NCI-H446 (cell line): ENCODE data around the gene FADS2.

Experiments used
- DNase-seq, 2 experiments: peaks; one replicate each; lab custom pipeline; 2025; lab: John Stamatoyannopoulos, UW

The FADS2 gene

DNA sequence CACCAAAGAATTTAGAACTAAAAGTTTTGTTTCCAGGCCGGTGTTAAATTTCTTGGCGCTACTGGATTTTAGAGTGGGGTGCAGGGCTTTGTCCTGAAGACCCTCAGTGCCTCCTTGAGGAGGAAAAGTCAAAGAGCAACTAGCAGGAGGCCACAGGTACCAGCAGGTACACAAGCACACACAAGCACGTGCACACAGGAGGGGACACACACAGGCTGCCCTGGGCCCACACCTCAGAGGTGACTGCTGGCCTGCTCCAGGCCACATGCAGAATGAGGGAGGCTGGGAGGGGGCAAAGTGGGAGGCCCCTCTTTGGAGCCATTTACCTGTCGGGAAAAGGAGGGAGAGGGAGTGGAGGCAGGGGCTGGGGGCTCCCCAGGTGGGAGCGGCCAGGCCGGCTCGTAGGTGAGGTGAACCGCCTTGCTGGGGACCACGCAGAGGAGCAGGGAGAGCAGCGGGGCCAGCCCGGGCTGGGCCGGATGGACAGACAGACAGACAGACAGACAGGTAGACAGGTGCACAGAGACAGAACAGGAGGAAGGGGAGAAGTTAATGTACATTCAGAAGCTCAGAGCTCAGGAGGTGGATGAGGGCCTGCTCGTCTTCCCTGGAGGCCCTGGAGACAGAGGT, 77.1 kb downstream of the FADS2 start:
- no peak for DNase-seq

DNA sequence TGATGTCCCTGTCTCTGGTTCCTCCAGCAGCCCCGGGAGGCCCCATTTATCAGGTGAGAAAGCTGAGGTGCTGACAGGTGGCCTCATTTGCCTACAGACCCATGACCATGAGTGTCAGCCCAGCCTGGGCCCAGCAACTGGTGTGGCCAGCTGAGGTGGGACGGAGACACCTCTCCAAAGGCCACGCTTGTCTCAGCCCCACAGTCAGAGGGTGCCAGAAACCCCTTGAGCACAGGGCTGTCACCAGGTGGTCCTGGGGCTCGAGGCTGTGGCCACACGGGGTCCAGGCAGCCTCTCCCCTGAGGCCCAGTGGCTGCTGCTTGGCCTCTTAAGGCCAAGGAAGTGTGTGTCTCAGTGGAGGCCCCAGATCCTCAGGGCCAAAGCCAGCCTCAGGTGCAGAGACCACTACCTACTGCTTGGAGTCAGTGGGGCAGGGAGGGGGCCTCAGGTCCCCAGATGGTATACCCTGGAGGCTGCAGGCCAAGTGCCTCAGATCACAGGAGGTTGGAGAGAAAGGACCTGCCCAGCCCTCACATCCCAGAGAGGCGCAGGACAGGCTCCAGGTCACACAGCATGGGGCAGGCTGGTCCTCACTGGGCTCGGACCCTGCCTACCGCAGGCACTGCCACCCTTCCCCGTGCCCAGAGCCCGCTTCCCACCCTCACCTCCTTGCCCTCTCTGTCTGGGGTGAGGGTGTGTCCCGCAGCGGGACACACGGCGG, 77.9 kb downstream of the FADS2 start:
- no peak for DNase-seq

DNA sequence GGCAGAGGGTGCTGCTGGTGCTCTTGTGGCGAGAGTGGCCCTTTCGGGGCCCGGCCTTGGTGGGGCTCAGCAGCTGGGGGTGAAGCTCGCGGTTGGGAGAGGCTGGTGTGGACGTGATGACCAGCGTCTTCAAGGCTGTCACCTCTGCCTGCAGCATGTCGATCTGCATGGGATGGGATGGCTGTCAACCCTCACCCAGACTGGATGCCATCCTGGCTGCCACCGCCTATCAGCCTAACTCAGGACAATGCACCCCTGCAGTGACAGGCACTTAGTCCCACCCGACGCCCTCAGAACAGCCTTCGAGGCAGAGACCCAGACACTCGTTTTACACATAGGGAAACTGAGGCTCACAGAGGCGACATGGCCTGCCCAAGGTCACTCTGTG, 78.4 kb downstream of the FADS2 start:
- no peak for DNase-seq

DNA sequence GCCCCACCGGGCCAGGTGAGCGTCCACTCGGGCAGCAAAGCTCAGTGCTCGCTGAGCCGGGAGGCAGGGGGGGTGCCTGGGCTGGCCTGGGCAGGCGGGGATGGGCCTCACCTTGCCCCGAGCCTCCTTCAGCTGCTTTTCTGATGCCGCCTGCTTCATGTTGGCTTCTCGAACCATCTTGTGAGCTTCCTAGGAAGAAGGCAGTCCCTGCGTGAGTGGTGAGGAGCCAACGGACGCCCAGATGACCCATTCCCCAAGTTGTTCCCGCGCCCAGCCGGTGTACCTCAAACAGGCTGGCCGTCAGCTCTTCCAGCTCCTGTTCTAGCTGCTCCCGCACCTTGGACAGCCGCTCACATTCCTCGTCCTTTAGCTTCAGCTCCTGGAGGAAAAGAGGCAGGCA, 79.2 kb downstream of the FADS2 start:
- no peak for DNase-seq

DNA sequence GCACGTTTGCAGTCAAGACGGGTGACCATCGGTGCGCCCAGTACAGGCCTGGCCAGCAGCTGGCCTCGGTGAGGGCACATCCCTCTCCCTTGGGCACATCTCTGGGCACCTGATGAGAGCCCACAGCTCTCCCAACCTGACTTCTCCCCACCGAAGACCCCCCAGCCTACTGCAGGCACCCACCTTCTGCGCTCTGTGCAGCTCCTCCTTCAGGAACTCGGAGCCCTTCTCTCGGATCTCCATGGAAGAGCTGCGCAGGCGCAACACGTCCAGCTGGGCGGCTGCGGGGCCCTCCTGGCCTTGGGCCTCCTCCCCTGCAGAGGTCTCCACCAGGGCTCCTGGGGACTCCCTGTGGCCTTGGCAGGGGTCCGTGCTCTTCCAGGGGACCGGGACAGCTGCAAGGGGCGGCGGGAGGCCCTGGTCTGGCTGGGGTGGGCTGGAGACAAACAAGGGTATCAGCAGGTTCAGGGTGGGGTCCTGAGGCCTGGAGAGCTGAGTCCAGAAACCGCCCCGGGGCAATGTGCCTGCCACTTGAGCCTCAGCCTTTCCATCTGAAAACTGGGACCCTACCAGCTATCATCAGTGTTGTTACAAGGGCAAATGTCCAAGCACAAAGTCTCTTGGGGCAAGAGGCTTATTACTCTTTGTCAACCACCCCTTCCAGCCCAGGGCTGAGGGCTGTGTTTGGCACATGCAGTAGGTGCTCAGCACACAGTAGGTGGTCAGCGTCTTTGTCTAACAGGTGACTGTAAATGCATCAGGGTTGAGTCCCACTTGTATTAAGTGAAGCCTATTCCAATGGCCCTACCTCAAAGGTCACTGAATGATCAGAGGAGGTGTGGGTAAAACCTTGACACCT, 80.0 kb downstream of the FADS2 start:
- no peak for DNase-seq

DNA sequence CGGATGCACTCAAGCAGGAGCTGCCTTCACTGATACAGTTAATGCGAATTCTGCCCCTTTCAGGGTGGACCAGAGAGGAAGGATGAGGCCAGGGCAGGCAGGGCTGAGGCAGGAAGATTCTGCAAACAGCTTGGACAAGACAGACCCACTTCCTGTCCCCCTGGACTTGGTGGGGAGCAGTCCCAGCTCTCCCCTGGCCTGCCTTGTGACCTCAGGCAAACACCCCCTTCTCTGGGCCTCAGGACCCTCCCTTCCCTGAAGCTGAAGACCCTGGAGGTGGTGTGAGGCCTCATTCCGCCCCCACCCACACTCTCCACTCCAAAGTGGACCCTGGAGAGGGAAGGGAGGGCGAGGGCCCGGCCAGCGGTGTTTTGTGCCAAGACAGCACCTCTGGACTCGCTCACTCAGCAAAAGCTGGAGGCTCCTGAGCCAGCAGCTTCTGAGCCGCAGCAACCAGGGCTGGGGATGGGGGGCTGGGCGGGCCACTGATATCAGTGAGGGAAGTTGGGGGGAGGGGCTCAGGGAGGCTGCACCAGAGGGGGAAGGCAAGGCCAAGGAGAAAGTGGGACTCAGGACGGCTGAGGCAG, 80.7 kb downstream of the FADS2 start:
- DNase-seq, result no peak

DNA sequence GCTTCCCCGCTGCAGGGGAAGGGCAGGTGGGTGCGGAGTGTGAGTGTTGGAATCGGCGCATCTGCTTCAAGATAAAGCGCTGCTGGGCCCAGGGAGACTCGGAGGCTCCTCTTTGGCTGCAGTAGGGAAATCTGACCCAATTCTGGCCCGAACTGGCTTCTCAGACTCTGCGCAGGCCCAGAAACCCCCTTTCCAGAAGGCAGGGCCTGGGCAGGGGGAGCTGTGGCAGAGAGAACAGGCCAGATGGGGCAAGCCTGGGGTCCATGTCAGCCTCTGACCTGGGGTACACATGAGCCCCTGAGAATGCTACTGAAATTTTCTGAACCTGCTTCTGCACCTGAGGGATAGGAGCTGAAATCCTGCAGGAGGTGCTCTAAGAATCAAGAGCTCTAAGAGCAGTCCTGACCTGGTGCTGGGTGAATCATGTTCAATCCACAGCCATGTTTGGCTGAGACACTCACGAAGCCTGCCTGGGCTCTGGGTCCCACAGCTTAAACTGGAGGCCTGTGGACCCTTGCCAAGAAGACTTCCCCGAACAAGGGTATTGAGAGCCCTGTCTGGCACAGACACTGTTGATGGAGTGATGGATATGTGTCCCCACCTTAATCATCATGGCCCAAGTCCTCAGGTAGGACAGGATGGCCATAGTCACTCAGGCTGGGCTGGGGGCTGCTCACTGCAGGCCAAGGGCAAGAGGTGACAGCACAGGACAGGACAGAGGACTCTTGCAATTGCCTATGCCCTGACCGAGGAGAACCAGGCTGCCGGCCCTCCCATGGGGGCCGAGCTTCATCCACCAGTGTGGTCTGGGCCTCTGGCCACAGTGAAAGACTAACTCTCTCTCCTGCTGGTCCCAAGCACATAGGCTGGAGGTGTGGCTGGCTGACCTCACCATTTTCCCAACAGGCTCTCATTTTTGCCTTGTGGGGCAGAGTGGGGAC, 82.4 kb downstream of the FADS2 start:
- DNase-seq, result no peak

DNA sequence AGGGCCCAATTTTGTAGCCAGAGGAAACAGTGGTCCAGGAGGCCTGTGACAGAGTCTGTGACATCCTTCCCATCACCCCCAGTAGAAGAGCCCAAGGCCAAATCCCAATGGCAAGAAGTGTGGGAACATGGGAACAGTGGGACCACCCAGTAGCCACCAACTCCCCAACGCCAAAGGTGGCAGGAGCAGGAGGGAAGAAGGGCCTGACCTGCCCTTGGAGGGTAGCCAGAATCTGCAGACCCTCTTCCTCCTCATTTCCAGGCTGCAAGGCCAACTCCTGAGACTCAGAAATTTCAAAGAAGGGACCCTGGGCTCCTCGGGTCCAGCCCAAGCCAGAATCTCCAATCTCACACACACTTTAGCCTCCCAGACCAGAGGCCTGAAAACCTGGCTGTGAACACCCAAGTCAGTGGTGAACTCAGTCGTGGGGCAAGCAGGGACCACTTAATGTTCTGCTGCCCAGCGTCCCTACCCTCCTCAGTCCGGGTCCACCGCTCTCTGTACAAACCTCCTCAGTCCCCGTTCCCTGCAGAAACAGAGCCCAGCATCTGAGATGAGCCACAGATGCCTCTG, 83.1 kb downstream of the FADS2 start:
- no peak for DNase-seq

DNA sequence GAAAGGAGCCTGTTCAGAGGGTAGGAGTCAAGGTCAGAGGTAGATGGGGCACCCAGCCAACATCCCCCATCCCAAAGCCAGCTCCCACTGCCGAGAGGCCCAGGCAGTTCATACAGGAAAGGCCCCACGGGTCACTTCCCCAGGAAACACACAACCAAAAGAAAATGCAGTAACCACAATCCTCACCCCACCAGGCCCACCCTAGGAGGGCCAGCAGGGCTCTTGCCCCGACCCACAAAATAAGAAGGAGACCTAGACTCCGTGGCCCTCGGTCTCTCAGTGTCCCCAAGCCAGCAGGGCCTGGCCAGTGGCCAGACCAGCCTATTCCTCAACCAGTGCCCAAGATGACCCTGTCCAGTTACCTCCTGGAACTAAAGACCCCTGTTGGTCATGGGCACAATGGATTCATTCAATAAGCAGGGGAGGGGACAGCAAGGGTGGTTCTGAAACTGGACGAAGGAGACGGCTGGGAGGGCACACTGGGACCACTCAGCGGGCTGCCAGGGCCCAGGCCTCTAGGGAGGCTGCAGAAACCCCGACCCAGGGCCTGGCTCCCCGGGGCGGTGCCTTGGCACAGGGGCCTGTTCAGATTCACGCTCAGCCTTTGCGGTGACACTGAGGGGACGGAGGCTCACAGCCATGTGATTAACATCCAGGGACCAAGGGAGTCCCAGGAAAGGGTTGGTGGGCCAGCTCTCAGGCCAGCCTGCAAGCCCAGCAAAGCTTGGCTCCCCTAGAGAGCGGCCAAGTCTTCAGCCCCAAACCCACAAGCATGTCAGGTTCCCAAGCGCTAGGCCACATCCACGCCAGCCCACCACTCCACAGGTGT, 83.8 kb downstream of the FADS2 start:
- DNase-seq, result no peak

DNA sequence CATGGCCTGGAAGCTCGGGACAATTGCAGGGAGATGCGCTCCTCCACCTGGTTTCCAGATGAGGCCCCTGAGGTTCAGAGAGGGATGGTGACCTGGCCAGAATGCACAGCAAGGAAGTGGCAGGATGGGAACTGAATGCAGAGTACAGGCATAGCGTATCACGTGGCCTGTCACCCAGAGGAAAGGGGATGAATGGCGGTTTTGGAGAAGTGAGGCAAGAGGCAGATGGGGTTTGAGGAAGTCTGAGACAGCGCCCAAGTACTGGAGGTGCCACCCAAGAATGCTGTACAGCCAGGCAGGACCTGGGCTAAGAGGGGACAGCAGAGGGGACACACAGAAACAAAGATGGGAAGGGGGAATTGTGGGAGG, 84.4 kb downstream of the FADS2 start:
- DNase-seq, result no peak

DNA sequence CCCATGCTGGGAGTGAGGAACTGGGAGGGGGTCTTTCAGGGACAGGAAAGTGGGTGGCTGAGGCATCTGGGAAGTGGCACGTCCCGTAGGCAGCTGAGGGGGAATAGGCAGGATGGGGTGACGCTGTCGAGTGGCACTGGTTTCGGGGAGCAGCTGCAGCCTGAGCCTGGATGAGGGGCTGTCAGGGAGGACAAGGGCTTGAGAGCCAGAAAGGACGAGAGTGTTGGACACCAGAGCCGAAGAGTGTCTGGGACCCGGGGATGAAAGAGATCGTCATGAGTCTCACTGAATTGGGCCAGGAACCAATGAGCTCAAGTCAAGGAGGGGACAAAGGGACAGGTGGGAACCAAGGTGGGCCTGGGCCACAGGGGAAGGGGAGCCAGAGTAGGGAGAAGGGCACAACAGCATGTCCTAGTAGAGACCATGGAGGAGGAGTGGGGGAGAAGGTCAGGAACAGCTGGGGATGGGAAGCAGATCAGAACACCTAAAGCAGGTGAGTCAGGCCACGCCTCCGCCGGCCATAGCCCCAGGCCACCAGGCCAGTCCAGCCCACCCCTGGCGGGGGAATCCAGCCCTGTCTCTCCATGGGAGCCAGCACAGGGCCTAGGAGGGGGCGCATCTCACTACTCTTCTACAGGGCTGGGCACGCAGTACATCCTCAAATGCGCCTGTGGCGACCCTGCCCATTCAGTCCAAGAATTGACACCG, 85.0 kb downstream of the FADS2 start:
- no peak for DNase-seq

DNA sequence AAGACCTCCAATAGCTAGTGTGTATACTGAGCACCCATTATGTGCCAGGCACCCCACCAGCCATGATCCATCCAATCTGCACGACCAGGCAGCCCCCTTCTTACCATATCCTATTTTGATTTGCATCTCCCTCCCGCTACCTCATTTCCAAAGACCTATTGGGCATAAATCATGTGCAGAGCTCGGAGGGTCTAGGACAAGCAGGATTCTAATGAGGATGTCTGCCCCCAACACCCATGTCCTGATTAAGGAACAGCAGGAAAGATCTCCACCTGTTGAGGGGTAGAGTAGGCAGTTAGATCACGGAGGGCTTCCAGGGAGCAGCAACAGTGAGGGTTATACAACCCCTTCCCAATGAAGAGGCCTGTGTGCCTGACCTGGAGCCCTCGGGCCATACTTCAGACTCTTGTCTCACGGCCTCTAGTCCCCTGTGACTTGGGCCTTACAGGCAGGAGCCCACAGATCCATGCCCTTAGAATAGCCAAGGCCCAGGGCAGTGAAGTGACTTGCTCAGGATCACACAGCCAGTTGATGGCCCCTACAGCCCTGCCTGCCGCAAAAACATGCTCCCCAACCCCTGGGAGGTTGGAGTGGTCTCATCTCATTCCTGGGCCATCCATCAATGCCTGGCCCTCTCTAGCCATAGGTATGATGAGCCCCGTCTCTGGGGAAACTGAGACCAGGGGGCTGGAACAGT, 85.7 kb downstream of the FADS2 start:
- DNase-seq, result no peak

DNA sequence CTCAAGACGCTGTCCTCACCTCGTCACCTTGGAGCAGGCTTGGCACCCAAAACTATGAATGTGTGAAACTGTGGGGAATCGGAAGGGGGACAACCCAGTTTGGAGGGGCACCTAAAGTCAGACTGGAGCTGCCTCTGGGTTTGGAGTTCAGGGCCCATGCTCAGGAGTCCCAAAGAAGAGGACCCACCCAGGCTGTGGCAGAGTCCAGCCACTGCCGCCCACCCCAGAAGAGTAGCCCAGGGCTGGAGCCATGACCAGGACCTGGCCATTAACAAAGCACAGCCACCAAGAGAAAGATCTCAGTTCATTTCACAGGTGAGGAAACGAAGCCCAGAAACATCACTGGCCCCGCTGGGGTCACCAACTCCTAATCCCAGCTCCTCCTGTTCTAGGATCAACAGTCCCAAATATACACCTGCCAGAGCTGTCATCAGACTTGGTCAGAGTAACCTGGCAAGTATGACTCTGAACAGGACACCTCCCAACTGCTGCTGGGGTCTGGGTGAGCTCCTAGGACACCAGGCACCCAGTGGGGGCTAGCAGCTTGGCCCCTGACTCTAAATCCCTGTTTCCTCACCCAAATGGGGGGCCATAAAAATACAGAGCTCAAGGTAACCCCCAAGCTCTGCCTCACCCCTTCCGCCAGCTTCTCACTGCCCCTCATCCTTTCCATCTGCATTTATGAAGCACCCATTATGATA, 86.5 kb downstream of the FADS2 start:
- DNase-seq, result no peak

DNA sequence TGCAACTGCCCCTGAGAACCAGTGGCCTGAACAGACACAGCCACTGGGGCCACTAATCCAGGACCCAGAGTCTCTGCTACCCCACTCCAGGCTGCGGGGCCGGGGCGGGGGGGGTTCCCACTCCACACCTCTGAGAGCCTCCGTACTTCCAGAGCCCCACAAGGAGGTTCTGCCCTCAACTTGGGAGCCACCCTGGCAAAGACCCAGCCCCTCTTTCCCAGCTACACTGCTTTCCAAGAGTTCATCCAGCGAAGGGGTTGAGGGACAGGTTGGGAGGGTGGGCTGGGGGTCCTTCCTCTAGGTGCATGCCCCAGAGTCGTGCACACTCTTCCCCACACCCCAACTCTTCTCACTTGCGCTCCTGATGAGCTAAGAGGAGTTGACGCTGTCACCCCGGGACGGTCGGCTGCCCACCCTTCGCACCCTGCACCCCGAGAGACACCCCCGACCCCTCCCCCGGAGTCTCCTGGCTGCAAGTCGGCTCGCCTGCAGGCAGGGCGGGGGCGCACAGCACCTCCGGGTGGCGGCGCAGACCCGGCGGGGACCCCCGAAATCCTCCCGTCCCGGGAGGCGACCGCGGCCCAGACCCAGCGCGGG, 88.7 kb downstream of the FADS2 start:
- DNase-seq, result no peak
